ENCODE results near the gene BRSK2. TPM values are rescaled to one million over a fixed set of nuclear protein-coding genes. Genes with fewer than 3 reads are reported as not detected.

The BRSK2 gene
- total RNA-seq, 1 donor from 2014 or later, result 0.62 TPM

DNA sequence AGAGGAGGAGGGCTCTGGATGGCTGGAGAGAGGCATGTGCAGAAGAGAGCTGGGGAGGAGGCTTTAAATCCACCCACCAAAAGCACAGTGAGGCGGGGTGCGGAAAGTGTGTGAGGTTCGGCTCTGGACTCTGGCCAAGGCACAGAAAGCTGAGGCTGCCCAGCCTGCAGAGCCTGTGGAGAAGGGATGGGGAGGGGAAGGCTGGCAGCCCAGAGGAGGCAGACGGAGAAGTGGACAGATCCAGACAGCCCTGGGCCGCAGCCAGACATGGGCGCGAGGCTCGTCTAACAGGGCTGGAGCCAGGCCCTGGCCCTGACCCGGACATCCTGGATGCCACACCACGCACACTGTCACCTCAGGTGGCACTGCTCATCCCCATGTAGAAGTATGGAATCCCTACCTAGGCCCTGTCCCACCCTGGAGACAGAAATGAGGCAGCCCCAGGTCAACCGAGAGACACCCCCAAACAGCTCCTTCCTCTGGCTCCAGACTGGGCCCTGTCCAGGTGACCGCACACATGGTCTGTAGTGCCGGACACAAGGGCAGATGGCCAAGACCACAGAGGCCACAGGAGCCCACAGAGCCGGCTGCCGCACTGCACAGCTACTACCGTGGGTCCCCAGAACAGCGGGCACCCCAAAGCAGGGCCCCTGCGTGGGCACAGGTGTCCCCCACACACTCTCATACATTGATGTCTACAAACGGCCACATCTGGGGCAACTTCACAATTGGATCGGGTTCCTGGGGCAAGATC, 113.4 kb downstream of the BRSK2 start:
- DNase-seq (peak; percentile 48), ATAC-seq (peak; percentile 12 to 48)
- peaks cover 13% of the 10 kb centered on the region for H3K36me3 ChIP-seq
- TF ChIP-seq, protein P1, sequence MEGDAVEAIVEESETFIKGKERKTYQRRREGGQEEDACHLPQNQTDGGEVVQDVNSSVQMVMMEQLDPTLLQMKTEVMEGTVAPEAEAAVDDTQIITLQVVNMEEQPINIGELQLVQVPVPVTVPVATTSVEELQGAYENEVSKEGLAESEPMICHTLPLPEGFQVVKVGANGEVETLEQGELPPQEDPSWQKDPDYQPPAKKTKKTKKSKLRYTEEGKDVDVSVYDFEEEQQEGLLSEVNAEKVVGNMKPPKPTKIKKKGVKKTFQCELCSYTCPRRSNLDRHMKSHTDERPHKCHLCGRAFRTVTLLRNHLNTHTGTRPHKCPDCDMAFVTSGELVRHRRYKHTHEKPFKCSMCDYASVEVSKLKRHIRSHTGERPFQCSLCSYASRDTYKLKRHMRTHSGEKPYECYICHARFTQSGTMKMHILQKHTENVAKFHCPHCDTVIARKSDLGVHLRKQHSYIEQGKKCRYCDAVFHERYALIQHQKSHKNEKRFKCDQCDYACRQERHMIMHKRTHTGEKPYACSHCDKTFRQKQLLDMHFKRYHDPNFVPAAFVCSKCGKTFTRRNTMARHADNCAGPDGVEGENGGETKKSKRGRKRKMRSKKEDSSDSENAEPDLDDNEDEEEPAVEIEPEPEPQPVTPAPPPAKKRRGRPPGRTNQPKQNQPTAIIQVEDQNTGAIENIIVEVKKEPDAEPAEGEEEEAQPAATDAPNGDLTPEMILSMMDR (IDR thresholded peaks at IDR 0.05), result no peak
- no peak overlapping the region for H3K27ac ChIP-seq
- no peaks in the 10 kb centered on the region for H3K9me3 ChIP-seq
- no peaks in the 10 kb centered on the region for H3K27me3 ChIP-seq (ENCODE audit: low read depth)
- intact Hi-C loops (cut with DNase I), result no loop called here
- no peak overlapping the region for H3K4me3 ChIP-seq
- H3K4me1 ChIP-seq, result peaks cover 52% of the 10 kb centered on the region

DNA sequence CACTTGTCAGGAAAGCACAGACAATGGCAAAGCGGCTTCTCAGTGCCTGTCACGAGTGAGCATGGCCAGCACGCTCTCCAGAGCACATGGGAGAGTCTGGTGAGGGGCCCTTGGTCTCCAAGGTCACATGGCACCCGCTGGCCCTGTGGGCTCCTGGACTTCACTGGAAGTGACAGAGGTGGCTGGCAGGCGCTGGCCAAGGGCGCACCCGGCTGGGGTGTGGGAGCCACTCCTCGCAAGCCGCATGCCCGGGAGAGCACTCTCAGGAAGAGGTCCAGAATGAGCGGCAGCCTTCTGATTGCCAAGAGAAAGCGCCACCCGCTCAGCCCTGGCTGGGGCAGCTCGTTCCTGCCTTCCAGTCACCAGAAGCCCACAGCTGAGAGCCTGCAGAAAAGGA, 114.0 kb downstream of the BRSK2 start:
- TF ChIP-seq, protein P1 (IDR thresholded peaks at IDR 0.05), result no peak
- H3K4me3 ChIP-seq, result no peak overlapping the region
- no peaks in the 10 kb centered on the region for H3K9me3 ChIP-seq
- intact Hi-C loops (cut with DNase I), result no loop called here
- no peaks in the 10 kb centered on the region for H3K27me3 ChIP-seq (ENCODE audit: low read depth)
- peak; percentile 62 to 67 for ATAC-seq
- H3K4me1 ChIP-seq, result peaks cover 58% of the 10 kb centered on the region
- H3K36me3 ChIP-seq, result peaks cover 13% of the 10 kb centered on the region
- H3K27ac ChIP-seq, result no peak overlapping the region
- DNase-seq, result peak; percentile 69

DNA sequence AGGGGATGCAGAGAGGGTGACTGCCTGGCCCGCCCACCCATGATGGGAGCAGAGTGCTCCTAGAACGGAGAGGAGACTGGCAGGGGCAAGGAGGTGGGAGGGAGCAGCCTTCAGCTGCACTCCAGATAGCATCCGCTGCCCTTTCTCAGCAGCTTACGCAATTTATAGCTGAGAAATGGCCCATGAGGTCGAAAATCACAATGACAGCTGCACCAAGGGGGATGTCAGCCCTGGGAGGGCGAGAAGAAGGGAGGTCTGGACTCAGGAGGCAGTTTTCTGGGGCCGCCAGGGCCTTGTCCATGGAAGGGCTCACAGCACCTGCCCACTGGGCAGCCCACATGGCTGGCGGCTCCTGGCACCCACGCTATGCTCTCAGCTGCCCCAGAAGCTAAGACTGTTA, 114.4 kb downstream of the BRSK2 start:
- intact Hi-C loops (cut with DNase I), result no loop called here
- peaks cover 13% of the 10 kb centered on the region for H3K36me3 ChIP-seq
- H3K4me3 ChIP-seq, result no peak overlapping the region
- TF ChIP-seq, protein P1 (IDR thresholded peaks at IDR 0.05), result no peak
- H3K27ac ChIP-seq, result no peak overlapping the region
- H3K4me1 ChIP-seq, result peaks cover 62% of the 10 kb centered on the region
- peak; percentile 10 for DNase-seq
- no peaks in the 10 kb centered on the region for H3K27me3 ChIP-seq (ENCODE audit: low read depth)
- no peak for ATAC-seq
- H3K9me3 ChIP-seq, result no peaks in the 10 kb centered on the region

DNA sequence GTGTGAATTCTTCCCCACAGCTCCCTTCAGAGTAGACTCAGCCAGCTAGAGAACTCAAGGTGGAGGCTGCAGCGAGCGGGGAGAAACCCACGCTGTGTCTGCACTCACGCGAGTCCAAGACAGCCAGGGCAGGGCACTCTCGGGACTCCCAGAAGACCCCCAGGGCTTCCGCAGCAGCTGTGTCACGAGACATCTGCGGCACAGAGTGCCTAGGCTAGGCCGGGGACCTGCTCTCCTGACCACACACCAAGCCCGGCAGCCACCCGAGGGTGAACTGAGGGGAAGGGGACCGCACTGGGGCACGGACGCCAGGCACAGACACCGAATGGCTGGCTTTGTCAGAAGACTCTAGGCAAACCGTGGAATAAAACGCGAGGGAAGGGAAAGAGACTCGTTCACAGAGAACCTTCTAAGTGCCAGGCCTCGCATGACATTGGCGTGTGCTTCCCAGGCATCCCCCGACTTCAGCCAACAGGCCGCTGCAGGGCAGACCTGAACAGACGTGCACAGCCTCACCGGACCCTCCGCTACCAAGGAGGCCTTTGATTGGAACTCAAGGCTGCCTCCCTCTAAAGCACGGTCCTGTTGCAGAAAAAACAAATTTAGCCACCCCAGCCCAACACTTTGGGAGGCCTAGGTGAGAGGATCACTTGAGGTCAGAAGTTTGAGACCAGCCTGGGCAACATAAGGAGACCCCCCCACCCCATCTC, 115.0 kb downstream of the BRSK2 start:
- Histone ChIP-seq H3K27ac (no peak overlapping the region), H3K36me3 (peaks cover 10% of the 10 kb centered on the region), H3K4me3 (no peak overlapping the region), H3K27me3 (ENCODE audit: low read depth) (no peaks in the 10 kb centered on the region), H3K9me3 (no peaks in the 10 kb centered on the region), H3K4me1 (peaks cover 68% of the 10 kb centered on the region)
- intact Hi-C loops (cut with DNase I), result no loop called here
- DNase-seq (peak; percentile 39), ATAC-seq (no peak)
- TF ChIP-seq, protein P1 (IDR thresholded peaks at IDR 0.05), result no peak

DNA sequence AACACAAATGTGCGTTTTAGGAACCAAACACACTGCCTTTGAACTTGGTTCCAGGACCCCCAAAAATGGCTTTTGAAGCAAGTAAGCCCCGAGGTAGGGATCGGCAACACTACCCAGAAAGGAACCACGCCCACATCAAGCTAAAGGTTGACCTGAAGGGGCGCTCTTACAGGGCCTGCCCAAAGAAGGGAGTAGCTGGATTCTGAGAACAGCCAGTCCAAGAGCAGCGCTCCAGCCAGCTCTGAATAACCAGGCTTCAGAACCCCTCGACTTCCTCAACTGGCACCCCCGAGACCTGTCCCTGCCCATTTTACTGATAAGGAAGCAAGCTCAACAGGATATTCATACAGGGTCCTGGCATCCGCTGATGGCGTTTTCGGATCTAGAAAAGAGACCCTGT, 115.7 kb downstream of the BRSK2 start:
- H3K4me3 ChIP-seq, result no peak overlapping the region
- no peak overlapping the region for H3K27ac ChIP-seq
- peaks cover 69% of the 10 kb centered on the region for H3K4me1 ChIP-seq
- ATAC-seq (no peak), DNase-seq (peak; percentile 19)
- no peaks in the 10 kb centered on the region for H3K9me3 ChIP-seq
- TF ChIP-seq, protein P1 (IDR thresholded peaks at IDR 0.05), result no peak
- peaks cover 4% of the 10 kb centered on the region for H3K36me3 ChIP-seq
- no peaks in the 10 kb centered on the region for H3K27me3 ChIP-seq (ENCODE audit: low read depth)
- intact Hi-C loops (cut with DNase I), result no loop called here
